ENCODE data around the gene NFKB2. TPM values are rescaled to one million over a fixed set of nuclear protein-coding genes. Genes with fewer than 3 reads are reported as not detected.

NFKB2 gene
- polyA plus RNA-seq, 3 donors = 15.2 to 23.8 (median 22.9) TPM

DNA sequence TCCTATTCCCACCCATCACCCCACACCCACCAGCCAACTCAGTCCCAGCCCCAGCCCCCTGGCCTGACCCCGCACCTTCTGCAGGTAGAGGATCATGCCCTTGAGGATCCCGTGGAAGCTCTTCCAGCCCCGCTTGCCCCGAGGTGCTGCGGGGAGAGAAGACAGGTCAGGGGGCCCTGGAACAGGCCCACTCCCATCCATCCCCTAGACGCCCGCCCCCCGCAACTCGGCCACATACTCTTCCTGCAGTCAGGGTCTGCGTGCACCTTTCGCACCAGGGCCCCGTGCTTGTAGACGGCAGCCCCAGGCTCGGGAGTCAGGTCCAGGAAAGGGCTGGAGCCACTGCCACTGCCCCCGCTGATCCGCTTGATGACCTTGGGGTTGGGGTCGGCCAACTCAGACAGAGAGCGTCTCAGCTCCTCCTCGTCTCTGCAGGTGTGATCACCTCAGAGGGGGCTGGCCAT is 9.6 kb downstream of the NFKB2 start:
- DNase-seq (ENCODE audit: extremely low read depth in 1 of 11, low read depth in 9 of 11, low spot score in 4 of 11) = no peak

DNA sequence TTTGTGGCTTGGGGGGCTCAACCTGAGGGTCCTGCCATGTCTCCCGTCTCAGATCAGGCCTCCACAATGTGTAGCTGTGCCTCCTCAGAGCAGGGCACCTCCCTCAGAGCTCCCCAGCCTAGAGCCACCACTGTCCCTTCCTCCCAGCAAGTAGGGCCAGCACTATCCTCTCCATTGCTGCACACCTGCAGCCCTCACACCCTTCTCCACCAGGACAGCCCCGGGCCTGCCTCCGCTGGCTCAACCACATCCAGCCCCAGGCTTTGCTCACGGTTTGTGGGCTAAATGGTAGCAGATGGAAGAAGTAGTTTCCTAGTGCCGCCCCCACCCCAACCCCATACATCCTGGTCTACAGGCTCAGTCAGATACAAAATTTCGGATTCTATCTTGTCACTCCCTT is 10.1 kb downstream of the NFKB2 start:
- no peak for DNase-seq (ENCODE audit: extremely low read depth in 1 of 11, low read depth in 9 of 11, low spot score in 4 of 11)

DNA sequence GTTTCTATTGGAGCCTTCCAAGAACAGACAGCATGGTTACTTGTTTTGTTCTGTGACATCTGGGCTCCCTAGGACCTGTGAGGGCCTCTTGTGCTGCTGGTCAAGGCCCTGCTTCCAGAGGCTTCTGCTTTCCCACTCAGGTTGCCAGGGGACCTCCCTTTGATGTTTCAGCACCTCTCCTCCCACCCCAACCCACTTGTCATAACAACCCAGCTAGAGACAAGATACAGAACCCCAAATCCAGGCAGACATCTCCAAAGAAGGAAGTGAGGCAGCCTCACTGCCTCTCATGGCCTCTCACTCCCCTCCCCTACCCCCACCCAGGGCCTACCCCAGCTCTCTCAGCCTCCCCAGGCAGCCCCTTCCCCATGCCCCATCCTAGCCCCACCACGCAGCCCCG is 11.3 kb downstream of the NFKB2 start:
- DNase-seq (ENCODE audit: extremely low read depth in 1 of 11, low read depth in 9 of 11, low spot score in 4 of 11) = no peak

DNA sequence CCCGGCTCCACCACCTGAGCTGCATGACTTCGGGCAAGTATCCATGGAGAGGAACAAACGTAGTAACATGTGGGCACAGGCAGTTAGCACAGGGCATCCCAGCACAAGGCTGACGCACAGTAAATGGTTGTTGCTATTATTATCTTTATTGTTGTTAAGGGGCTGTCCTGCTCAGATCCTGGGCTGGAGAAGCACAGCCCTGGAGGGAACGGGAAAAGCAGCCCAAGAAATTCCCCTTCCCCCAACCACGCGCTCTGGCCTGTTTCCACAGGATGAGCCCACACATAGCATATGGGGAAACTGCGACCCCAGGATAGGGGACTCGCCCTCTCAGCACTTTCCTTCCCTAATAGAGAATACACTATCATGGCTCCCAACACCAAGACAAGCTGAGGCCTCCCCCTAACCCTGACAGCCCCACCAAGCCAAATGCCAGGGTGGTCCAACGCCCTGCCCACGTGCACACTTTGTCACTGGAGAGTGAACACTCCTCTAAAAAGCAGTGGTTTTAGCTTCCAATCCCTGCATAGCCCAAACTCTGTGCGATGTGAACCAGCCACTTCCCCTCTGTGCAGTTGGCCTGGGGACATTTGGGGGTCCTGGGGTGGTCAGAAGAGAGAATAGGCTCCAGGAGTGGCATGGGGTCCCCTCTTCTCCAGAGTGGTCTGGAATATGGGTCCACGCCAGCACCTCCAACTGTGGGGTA is 12.1 kb downstream of the NFKB2 start:
- DNase-seq (ENCODE audit: extremely low read depth in 1 of 11, low read depth in 9 of 11, low spot score in 4 of 11) = no peak

DNA sequence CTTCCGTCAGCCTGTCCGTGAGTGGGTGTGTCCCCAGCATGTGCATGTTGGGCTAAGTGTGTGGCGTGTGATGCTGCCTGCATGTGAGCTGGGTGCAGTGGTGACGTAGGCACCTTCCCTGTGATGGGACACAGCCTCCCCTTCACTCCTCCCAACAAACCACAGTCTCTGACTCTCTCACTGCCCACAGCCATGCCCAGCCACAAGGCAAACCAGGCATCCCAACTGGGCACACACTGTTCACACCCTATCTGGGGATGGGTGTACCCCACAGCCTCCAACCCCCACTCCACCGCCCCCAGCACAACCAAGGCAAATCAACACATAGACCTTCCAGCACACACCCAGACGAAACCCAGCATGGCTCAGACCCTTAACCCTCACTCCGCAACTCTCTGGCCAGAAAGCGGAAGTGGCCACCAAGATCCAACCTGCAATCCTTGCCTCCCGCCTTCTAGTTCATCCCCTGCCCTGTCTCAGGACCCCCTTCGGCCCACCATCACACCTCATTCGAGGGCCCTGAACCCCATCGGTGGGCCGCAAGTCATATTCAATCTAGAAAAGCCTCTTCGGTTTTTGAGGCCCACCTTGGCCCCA is 12.7 kb downstream of the NFKB2 start:
- no peak for DNase-seq (ENCODE audit: extremely low read depth in 1 of 11, low read depth in 9 of 11, low spot score in 4 of 11)

DNA sequence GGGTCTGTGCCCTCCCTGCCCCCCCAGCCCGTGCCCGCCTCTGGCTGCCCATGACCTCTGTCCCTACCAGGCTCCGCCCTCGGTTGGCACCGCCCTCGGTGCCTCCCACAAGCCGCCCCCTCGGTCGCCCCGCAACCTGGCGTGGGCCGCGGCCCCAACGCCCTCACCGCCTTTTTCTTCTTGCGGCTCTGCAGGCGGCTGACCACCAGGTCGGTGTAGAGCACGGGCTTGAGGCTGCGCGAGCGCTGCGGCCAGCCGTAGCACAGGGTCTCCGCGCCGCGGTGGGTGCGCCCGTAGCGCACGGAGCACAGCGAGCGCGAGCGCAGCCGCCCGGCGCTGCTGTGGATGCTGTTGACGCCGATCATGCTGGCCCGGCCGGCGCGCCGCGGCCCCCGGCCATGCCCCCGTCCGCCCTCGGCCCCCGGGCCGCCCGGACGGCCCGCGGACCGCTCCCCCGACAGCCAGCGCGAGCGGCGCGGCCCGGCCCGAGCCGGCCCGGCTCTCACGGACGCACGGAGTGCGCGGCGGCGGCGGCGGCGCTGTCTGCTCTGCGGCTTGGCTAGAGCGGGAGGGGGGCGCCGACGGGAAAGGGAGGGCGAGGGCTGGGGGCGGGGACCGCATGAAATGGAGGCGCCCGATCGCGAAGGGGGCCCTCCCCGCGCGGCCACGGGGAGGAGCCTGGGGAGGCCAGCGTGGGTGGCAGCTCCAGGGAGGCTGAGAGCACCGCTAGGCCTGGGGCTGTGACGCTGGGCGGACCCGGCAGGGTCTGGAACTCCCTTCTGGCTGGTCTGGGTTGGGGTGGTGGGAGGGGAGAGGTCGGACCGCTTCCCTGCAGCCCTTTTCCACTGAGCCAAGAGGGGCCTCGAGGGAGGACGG is 13.5 kb downstream of the NFKB2 start:
- DNase-seq (ENCODE audit: extremely low read depth in 1 of 11, low read depth in 9 of 11, low spot score in 4 of 11) = peak in 1 of 11 donors; percentile 60

DNA sequence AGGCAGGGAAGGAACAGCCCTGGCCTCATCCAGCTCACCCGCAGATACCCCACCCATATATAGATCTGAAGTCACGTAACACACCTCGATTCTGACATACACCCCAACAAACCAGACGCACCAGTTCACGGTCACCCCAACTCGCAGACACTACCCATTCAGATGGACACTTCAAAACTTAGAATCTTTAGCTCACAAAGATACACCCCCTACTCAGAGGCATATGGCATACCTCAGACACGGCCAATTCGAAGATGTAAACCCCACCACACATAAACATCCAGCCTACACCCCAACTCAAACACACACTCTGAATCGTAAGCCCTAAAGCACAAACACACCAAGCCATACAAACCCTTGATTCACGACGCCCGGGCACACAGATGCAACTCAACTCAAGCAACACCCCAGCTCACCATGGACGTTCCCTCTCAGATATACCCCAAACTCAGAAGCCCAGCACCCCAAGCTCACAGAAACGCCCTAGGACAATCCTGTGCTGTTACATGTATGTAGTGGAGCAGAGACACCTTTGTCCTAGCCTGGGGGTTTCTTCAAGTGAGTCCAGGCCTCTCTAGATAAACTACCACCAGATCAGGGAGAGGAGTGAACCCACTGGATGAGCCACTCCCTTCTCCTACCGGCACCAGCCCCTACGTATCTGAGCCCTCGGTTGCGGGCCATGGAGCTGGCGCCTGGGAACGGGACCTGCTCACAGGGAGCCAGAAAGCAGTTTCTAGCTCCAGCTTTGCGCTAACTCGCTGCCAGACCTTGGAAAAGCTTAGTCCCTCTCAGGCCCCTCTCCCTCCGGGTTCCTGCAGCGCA is 14.3 kb downstream of the NFKB2 start:
- no peak for DNase-seq (ENCODE audit: extremely low read depth in 1 of 11, low read depth in 9 of 11, low spot score in 4 of 11)

DNA sequence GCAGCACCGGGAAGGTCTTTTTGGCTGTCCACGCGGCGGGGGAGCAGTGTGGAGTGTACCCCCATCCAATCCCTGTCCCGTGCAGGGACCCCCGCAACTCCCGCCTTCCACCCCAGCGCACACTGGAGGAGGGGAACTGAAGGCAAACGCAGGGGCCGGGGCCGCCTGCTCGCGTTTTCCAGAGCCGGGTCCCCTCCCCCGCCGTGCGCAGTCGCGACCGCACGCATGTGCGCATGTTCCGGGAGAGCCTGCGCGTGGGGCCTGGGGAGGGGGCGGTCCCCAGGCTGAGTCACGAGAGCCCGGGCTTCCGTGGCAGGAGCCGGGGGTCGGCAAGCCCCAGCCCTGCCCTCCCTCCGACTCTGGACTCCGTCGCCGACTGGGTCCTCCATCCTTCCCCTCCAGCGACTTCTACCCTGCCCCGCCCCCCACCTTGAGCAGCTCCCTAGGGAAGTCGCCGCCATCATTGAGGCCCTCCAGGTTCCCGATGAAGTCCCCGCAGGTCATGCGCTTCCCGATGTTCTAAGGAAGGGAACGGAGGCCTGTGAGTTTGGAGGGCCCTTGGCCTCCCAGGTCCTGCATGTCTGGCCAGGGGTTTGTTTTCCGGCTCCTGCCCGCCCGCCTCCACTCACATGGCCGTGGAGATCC is 15.0 kb downstream of the NFKB2 start:
- DNase-seq (ENCODE audit: extremely low read depth in 1 of 11, low read depth in 9 of 11, low spot score in 4 of 11) = no peak

DNA sequence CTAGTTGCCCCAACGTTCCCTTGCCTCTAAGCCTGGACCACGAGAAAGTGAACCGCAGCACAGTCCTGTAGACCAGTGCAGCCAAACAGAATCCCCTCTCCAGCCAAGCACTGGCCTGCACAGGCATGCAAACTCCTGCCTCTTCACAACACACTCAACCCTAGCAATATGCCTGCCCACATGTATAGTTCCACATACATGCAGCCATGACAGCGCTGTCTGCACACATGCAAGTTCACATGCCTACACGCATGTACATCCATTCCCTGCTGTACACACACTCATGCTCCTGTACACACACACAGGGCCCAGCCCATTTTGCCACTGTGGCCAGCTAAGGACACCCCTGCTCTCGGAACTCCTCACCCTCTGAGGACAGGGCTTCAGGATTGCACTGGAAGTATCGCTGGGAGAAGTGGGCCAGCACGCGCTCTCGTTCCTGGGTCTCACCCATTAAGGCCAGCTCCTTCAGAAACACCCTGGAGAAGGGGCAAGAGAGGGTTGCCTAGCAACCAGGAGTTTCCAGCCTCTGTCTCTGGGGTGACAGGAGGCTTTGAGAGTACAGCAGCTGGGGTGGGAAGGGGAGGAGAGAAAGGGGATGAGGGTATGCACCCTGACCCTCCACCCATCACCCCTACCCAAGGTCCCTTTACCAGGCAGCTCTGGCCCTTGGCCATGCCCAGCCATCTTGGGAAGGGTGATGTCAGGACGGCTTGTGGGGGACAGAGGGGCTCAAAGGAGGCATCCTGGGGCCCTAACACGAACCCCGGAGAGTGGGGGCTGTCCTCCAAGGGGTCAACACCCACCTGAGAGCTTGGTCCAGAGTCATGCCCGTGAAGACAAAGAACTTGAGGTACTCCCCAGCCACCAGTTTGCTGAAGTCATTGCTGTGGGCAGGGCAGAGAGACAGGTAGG is 16.1 kb downstream of the NFKB2 start:
- no peak for DNase-seq (ENCODE audit: extremely low read depth in 1 of 11, low read depth in 9 of 11, low spot score in 4 of 11)

DNA sequence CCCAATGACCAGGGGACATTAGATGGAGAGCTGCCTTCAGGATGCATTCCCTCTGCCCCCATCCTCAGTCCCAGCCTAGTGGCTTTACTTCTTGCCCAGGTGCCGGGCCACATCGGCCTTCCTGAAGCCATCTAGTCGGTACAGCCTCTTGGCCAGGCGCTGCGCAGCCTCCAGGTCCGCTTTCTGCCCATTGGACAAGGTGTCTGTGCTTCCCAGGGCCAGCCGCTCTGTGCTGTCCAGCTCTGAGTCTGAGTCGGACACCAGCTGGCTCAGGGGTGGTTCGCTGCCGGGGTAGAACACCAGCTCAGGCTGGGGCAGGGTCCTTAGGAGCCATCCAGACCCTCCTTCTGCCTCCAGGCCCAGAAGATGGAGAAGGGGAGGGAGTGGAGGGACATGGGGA is 16.8 kb downstream of the NFKB2 start:
- no peak for DNase-seq (ENCODE audit: extremely low read depth in 1 of 11, low read depth in 9 of 11, low spot score in 4 of 11)

DNA sequence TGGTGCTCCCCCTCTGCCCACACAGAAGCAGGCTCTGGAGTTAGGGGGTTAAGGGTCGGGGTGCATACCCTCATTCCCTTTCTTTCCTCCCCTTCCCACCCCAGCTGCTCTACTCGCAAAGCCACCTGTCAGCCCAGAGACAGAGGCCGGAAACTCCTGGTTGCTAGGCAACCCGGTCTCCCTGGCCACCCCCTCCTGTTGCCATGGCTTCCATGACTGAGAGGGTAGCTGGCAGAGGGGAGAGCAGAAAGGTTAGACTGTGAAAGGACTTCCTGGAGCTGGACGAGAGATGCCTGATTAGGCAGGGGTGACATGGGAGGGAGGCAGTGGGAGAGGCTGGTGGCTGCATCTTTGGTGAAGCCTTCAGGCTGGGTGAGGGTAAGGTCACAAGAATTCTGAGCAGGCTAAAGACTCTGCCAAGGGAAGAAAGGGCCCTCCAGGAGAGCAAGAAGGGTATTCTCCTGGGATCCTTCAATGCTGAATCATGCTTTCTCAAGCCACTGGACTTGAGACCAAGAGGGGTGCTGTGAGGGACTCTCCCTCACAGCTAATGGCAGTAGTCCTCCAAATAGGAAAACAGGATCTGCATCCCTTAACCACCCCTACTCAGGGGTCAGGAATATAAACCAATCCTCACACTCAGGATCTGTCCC is 17.7 kb downstream of the NFKB2 start:
- DNase-seq (ENCODE audit: extremely low read depth in 1 of 11, low read depth in 9 of 11, low spot score in 4 of 11) = no peak

DNA sequence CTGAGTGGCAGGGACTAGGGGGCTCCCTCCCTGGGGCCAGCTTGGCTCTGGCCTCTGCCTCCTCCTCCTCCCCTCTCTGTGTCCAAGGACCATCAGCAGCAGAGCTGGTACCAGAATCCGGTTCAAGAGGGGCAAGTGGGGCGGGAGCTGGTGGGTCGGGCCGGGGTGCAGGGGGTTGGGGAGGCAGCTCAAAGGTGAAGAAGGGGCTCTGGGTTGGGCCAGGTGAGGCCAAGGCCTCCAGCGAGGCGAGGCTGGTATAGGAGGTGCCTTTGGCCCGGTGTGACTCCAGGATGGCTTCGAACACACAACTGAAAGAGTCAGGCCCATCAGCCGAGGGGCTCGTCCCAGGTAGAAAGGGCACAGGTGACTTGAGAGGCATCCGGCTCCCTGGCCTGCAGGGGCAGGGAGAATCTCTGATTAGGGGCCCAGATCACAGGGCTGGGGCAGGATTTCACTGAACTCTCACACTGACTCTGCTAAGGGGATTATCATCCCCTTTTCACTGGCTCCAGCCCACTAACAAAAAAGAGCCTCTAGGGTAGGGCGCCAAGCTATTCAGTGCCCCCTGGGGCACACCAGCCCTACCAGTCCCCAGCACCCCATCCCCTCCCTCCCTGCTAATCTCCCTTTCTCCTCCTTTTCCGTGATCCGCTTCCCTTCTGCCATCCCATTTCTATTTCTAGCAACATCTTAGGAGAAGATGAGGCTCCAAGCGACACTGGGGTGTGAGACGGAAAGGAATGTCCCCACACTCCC is 18.5 kb downstream of the NFKB2 start:
- no peak for DNase-seq (ENCODE audit: extremely low read depth in 1 of 11, low read depth in 9 of 11, low spot score in 4 of 11)

DNA sequence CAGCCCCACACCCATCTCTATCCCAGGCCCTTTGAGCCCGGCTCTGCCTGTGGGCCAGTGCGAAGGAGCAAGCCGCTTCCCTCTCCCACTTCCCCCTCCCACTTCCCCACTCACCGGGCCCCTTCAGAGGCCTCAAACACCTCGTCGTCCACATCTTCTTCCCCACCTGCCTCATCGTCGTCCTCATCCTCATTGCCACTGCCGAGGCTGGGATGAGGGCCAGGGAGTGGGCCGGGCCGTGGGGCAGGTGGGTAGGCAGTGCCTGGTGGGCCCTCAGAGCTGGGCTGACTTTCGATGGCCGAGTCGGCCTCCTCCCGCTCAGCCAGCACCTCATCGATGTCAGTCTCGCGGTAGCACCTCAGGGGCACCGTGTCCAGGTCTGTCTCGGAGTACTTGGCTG is 19.2 kb downstream of the NFKB2 start:
- DNase-seq (ENCODE audit: extremely low read depth in 1 of 11, low read depth in 9 of 11, low spot score in 4 of 11) = no peak

DNA sequence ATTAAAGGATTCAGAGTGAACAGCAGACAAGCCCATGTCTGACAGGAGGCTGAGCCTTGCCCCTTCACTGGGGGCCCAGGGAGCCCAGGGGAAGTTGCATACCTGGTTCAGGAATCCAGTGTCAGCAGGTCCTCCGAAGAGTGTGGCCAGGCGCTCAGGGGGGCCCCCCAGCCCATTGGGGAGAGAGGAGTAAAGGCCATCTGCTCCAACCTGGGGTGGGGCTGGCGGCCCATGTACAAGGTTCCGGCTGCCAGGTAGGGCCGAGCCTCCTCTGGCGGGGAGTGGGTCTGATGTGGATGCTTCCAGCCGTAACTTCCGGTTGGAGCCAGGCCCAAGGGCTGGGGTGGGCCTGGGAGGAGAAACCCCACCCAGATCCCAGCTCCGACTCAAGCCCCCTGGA is 20.8 kb downstream of the NFKB2 start:
- no peak for DNase-seq (ENCODE audit: extremely low read depth in 1 of 11, low read depth in 9 of 11, low spot score in 4 of 11)

DNA sequence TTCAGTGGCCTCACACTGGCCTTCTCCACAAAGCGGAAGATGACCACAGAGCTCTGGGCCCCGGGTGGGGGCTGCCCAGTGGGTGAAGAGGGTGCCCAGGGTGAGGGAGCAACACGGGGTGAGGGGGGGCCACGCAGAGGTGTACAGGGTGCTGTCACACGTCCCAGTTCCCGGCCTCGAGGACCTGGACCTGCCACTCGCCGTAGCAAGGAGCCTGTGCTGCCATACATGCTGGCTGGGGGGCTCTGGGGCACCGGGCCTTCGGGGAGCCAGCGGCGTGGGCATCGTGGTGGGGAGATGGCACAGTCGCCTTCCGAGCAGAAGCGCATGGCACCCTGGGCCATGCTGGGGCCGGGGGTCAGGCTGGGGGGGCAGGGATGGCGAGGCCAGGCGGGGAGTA is 21.2 kb downstream of the NFKB2 start:
- no peak for DNase-seq (ENCODE audit: extremely low read depth in 1 of 11, low read depth in 9 of 11, low spot score in 4 of 11)

DNA sequence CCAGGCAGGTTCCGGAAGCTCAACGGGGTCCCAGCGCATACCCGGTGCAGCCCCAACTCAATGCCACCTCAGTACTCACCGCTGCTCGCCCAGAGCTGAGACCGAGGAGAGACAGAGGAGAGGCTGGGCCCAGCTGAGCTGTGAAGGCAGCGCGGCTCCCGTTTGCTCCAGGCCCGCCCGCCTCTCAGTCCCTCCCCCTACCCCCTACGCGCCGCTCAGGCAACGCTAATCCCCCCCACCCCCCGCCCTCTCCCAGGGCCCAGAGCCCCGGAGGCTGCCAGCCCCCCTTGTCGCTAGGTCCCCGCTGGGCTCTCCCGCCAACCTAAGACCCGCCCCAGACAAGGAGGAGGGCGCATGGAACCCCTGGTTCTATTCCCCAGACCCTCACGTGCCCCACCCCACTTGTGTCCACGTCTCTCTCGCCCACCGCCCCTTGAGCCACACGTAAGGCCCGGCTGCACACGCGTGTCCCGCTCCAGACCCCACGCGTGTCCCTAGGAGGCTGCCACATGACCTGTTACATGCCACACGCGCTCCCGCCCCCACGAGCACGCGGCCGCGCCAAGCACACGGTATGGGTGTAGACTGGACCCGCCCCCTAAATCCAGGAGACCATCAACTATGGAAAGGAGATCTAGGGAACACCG is 23.2 kb downstream of the NFKB2 start, which contains the start of gene PSD:
TSS of gene PSD (minus strand) at position 164 of the 647 bp plus-strand sequence. CDS start 1,747 bp downstream, outside the sequence.
- DNase-seq (ENCODE audit: extremely low read depth in 1 of 11, low read depth in 9 of 11, low spot score in 4 of 11) = no peak

Data from renal cortex interstitium (tissue), 11 donors.